ENCODE results near the gene ACTA1. TPM values are rescaled to one million over a fixed set of nuclear protein-coding genes. Genes with fewer than 3 reads are reported as not detected.

ACTA1 gene
- total RNA-seq, 2 experiments from 2014 or later = not detected

DNA sequence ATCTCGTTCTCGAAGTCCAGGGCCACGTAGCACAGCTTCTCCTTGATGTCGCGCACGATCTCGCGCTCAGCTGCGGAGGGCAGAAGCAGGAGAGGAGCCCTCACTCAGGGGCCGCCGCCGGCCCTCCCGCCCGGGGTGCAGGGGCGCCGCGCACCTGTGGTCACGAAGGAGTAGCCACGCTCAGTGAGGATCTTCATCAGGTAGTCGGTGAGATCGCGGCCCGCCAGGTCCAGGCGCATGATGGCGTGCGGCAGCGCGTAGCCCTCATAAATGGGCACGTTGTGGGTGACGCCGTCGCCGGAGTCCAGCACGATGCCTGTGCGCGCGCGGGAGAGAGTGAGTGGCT lies 1.8 kb downstream of the ACTA1 start:
- TF ChIP-seq EZH2phosphoT487 (IDR thresholded peaks at IDR 0.05; ENCODE audit: borderline replicate concordance, low read depth, low read length) = no peak
- TF ChIP-seq, protein P1, sequence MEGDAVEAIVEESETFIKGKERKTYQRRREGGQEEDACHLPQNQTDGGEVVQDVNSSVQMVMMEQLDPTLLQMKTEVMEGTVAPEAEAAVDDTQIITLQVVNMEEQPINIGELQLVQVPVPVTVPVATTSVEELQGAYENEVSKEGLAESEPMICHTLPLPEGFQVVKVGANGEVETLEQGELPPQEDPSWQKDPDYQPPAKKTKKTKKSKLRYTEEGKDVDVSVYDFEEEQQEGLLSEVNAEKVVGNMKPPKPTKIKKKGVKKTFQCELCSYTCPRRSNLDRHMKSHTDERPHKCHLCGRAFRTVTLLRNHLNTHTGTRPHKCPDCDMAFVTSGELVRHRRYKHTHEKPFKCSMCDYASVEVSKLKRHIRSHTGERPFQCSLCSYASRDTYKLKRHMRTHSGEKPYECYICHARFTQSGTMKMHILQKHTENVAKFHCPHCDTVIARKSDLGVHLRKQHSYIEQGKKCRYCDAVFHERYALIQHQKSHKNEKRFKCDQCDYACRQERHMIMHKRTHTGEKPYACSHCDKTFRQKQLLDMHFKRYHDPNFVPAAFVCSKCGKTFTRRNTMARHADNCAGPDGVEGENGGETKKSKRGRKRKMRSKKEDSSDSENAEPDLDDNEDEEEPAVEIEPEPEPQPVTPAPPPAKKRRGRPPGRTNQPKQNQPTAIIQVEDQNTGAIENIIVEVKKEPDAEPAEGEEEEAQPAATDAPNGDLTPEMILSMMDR (conservative IDR thresholded peaks at IDR 0.05; ENCODE audit: low read length) = no peak
- Histone ChIP-seq H3K9me3 (ENCODE audit: low read length) (no peaks in the 10 kb centered on the region), H3K4me1 (ENCODE audit: insufficient read depth, low read length, poor library complexity, severe bottlenecking) (peaks cover 24% of the 10 kb centered on the region), H4K20me1 (ENCODE audit: insufficient read depth, low read length) (no peaks in the 10 kb centered on the region), H3K79me2 (ENCODE audit: insufficient read depth, low read depth, low read length) (no peaks in the 10 kb centered on the region), H3K4me3 (ENCODE audit: low read depth, low read length, poor library complexity, severe bottlenecking) (no peak overlapping the region), H2AFZ (ENCODE audit: low read length) (no peak overlapping the region), H3K27ac (ENCODE audit: low read depth, low read length, poor library complexity, severe bottlenecking) (no peak overlapping the region), H3K9me2 (ENCODE audit: insufficient read depth, low read length) (no peaks in the 10 kb centered on the region), H3K4me2 (ENCODE audit: low read length) (no peak overlapping the region), H3K36me3 (ENCODE audit: insufficient read depth, low read length) (no peaks in the 10 kb centered on the region)
- DNase-seq (ENCODE audit: low spot score) = no peak
- no TSS peak for BruUV-seq (replicated peaks)
- intact Hi-C loops (cut with micrococcal nuclease; ENCODE audit: unreplicated experiment) = no loop called here
- ChIA-PET POLR2A (no interaction called here), CTCF (ENCODE audit: unreplicated experiment) (no interaction called here)

GRCh38 chr1:229431284-229432115 lies 2.4 kb downstream of the ACTA1 start:
- POLR2A ChIA-PET = no interaction called here
- intact Hi-C loops (cut with micrococcal nuclease; ENCODE audit: unreplicated experiment) = no loop called here
- H2AFZ ChIP-seq (ENCODE audit: low read length) = no peak overlapping the region
- BruUV-seq (replicated peaks) = no TSS peak
- no peak overlapping the region for H3K4me3 ChIP-seq (ENCODE audit: low read depth, low read length, poor library complexity, severe bottlenecking)
- DNase-seq (ENCODE audit: low spot score) = no peak
- peaks cover 27% of the 10 kb centered on the region for H3K4me1 ChIP-seq (ENCODE audit: insufficient read depth, low read length, poor library complexity, severe bottlenecking)
- H3K9me2 ChIP-seq (ENCODE audit: insufficient read depth, low read length) = no peaks in the 10 kb centered on the region
- no peaks in the 10 kb centered on the region for H3K79me2 ChIP-seq (ENCODE audit: insufficient read depth, low read depth, low read length)
- no peaks in the 10 kb centered on the region for H3K9me3 ChIP-seq (ENCODE audit: low read length)
- no peak overlapping the region for H3K4me2 ChIP-seq (ENCODE audit: low read length)
- no peaks in the 10 kb centered on the region for H4K20me1 ChIP-seq (ENCODE audit: insufficient read depth, low read length)
- CTCF ChIA-PET (ENCODE audit: unreplicated experiment) = no interaction called here
- H3K36me3 ChIP-seq (ENCODE audit: insufficient read depth, low read length) = no peaks in the 10 kb centered on the region
- TF ChIP-seq, protein P1 (conservative IDR thresholded peaks at IDR 0.05; ENCODE audit: low read length) = no peak
- TF ChIP-seq EZH2phosphoT487 (IDR thresholded peaks at IDR 0.05; ENCODE audit: borderline replicate concordance, low read depth, low read length) = no peak
- no peak overlapping the region for H3K27ac ChIP-seq (ENCODE audit: low read depth, low read length, poor library complexity, severe bottlenecking)

DNA sequence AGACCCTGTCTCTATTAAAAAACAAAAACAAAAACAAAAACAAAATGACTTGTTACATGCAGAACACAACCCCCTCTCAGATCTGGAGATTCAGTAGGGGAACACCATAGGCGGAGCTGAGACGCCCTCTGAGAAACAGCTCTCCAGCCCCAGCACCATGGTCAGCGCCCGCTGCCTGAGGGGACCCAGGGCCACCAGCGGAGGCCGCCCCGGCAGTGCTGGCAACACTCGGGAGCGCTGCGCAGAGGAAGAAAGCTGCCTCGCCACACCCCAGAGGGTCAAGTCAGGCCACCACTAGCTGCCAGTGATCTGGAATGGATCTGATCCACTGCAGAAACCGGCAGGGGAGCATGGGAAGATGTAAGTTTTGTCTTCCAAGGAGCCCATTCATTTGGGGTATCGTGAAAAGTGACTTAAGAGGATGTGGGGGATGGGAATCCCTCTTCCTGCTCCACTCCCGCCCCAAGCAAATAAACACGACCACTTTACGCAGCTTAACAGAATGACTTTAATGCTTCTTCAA lies 3.1 kb downstream of the ACTA1 start:
- intact Hi-C loops (cut with micrococcal nuclease; ENCODE audit: unreplicated experiment) = no loop called here
- Histone ChIP-seq H3K4me2 (ENCODE audit: low read length) (no peak overlapping the region), H3K36me3 (ENCODE audit: insufficient read depth, low read length) (no peaks in the 10 kb centered on the region), H4K20me1 (ENCODE audit: insufficient read depth, low read length) (no peaks in the 10 kb centered on the region), H3K9me3 (ENCODE audit: low read length) (no peaks in the 10 kb centered on the region), H3K4me3 (ENCODE audit: low read depth, low read length, poor library complexity, severe bottlenecking) (no peak overlapping the region), H3K4me1 (ENCODE audit: insufficient read depth, low read length, poor library complexity, severe bottlenecking) (peaks cover 27% of the 10 kb centered on the region), H3K27ac (ENCODE audit: low read depth, low read length, poor library complexity, severe bottlenecking) (no peak overlapping the region), H2AFZ (ENCODE audit: low read length) (no peak overlapping the region), H3K9me2 (ENCODE audit: insufficient read depth, low read length) (no peaks in the 10 kb centered on the region), H3K79me2 (ENCODE audit: insufficient read depth, low read depth, low read length) (no peaks in the 10 kb centered on the region)
- no peak for TF ChIP-seq EZH2phosphoT487 (IDR thresholded peaks at IDR 0.05; ENCODE audit: borderline replicate concordance, low read depth, low read length)
- TF ChIP-seq, protein P1 (conservative IDR thresholded peaks at IDR 0.05; ENCODE audit: low read length) = no peak
- CTCF ChIA-PET (ENCODE audit: unreplicated experiment) = no interaction called here
- POLR2A ChIA-PET = no interaction called here
- BruUV-seq (replicated peaks) = no TSS peak
- no peak for DNase-seq (ENCODE audit: low spot score)

Data from OCI-LY7 (cell line).